Measurements from ENCODE around the gene LRRC49.

GRCh38 chr15:70954733-70955132 lies 62.1 kb downstream of the LRRC49 start:
- TF ChIP-seq, protein P1, sequence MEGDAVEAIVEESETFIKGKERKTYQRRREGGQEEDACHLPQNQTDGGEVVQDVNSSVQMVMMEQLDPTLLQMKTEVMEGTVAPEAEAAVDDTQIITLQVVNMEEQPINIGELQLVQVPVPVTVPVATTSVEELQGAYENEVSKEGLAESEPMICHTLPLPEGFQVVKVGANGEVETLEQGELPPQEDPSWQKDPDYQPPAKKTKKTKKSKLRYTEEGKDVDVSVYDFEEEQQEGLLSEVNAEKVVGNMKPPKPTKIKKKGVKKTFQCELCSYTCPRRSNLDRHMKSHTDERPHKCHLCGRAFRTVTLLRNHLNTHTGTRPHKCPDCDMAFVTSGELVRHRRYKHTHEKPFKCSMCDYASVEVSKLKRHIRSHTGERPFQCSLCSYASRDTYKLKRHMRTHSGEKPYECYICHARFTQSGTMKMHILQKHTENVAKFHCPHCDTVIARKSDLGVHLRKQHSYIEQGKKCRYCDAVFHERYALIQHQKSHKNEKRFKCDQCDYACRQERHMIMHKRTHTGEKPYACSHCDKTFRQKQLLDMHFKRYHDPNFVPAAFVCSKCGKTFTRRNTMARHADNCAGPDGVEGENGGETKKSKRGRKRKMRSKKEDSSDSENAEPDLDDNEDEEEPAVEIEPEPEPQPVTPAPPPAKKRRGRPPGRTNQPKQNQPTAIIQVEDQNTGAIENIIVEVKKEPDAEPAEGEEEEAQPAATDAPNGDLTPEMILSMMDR (IDR thresholded peaks at IDR 0.05): no peak
- TF ChIP-seq POLR2A (IDR thresholded peaks at IDR 0.05; ENCODE audit: low read depth): no peak

All from esophagus muscularis mucosa (tissue), 3 donors.